Progenitor cell of endocrine pancreas (in vitro differentiated cells): ENCODE data around the gene MLEC. TPM values are rescaled to one million over a fixed set of nuclear protein-coding genes. Genes with fewer than 3 reads are reported as not detected.
"Not testable (repeated sequence)": the region's sequence is repeated elsewhere in the genome, so short reads cannot be mapped to it uniquely, and the experiment has no call there.

Experiments used
- DNase-seq: peaks from one replicate; pipeline ENCODE4 v3.0.0; 2021; ENCODE audit warnings: low spot score; ENCODE audit not compliant: unreplicated experiment
- H3K27ac Mint-ChIP-seq: 2 replicates; pipeline ENCODE4 v1.8.0; 2021; ENCODE audit warnings: mild to moderate bottlenecking, moderate library complexity, mixed read lengths
- H3K27me3 Mint-ChIP-seq: 2 replicates; pipeline ENCODE4 v1.8.0; 2021; ENCODE audit warnings: mixed read lengths
- H3K36me3 Mint-ChIP-seq: 2 replicates; pipeline ENCODE4 v1.8.0; 2022; ENCODE audit warnings: mixed read lengths; ENCODE audit not compliant: insufficient read depth
- H3K4me1 Mint-ChIP-seq: 2 replicates; pipeline ENCODE4 v1.8.0; 2021; ENCODE audit warnings: low read depth, mixed read lengths
- H3K4me3 Mint-ChIP-seq: 2 replicates; pipeline ENCODE4 v1.8.0; 2021; ENCODE audit warnings: low read depth, mild to moderate bottlenecking, moderate library complexity, mixed read lengths
- H3K9me3 Mint-ChIP-seq: 2 replicates; pipeline ENCODE4 v1.8.0; 2021; ENCODE audit warnings: low read depth, mixed read lengths
- total RNA-seq: library from RNA; stranded (reverse); gene quantifications from 2 replicates; pipeline ENCODE4 v1.2.1, GENCODE V29; 2021
- TF ChIP-seq, protein P1 (sequence below): fragments of 200-600 bp; sonication (generic); IDR thresholded peaks from one replicate; pipeline ENCODE4 v1.5.0; 2021; ENCODE audit warnings: antibody characterized with exemption, mild to moderate bottlenecking; ENCODE audit not compliant: unreplicated experiment

MLEC gene
- total RNA-seq, 1 donor from 2014 or later = 187 TPM

DNA sequence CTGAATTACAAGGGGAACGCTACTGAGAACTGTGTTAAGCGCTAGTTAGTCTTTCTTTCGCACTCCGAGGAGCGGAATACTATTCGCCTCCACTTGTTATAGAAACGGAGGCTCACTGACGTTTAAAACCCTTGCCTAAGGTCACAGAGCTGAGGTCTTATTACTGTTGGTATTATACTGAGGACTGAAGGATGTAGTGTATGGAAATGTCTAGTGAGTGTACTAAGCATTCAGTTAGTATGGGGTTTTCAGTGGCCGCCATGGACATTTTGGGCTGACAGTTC, 39.5 kb downstream of the MLEC start:
- TF ChIP-seq, protein P1, sequence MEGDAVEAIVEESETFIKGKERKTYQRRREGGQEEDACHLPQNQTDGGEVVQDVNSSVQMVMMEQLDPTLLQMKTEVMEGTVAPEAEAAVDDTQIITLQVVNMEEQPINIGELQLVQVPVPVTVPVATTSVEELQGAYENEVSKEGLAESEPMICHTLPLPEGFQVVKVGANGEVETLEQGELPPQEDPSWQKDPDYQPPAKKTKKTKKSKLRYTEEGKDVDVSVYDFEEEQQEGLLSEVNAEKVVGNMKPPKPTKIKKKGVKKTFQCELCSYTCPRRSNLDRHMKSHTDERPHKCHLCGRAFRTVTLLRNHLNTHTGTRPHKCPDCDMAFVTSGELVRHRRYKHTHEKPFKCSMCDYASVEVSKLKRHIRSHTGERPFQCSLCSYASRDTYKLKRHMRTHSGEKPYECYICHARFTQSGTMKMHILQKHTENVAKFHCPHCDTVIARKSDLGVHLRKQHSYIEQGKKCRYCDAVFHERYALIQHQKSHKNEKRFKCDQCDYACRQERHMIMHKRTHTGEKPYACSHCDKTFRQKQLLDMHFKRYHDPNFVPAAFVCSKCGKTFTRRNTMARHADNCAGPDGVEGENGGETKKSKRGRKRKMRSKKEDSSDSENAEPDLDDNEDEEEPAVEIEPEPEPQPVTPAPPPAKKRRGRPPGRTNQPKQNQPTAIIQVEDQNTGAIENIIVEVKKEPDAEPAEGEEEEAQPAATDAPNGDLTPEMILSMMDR = no peak
- peak overlapping the region; percentile 84 for H3K4me3 Mint-ChIP-seq
- H3K27ac Mint-ChIP-seq = no peak overlapping the region
- H3K27me3 Mint-ChIP-seq = peaks cover 4% of the 10 kb centered on the region
- peaks cover 32% of the 10 kb centered on the region for H3K36me3 Mint-ChIP-seq
- no peak for DNase-seq
- H3K9me3 Mint-ChIP-seq = no peaks in the 10 kb centered on the region
- H3K4me1 Mint-ChIP-seq = peaks cover 12% of the 10 kb centered on the region

DNA sequence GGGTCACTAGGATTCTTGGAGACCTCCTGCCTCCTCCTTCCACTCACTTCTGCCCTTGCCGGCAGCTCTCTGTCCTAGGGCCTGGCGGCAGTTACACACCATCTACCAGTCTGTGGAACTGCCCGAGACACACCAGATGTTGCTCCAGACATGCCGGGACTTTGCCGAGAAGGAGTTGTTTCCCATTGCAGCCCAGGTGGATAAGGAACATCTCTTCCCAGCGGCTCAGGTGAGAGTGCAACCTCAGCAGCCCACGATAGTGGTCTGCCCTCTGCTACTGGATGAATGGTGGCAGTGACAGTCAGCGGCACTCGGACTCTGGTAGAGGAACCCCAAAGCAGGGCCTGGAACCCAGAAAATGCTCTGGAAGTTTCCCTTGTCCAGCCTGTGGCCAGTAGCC, 40.0 kb downstream of the MLEC start:
- H3K27ac Mint-ChIP-seq = no peak overlapping the region
- DNase-seq = no peak
- H3K4me3 Mint-ChIP-seq = peak overlapping the region; percentile 84
- peaks cover 4% of the 10 kb centered on the region for H3K27me3 Mint-ChIP-seq
- TF ChIP-seq, protein P1 = no peak
- peaks cover 12% of the 10 kb centered on the region for H3K4me1 Mint-ChIP-seq
- H3K36me3 Mint-ChIP-seq = peaks cover 31% of the 10 kb centered on the region
- H3K9me3 Mint-ChIP-seq = no peaks in the 10 kb centered on the region

DNA sequence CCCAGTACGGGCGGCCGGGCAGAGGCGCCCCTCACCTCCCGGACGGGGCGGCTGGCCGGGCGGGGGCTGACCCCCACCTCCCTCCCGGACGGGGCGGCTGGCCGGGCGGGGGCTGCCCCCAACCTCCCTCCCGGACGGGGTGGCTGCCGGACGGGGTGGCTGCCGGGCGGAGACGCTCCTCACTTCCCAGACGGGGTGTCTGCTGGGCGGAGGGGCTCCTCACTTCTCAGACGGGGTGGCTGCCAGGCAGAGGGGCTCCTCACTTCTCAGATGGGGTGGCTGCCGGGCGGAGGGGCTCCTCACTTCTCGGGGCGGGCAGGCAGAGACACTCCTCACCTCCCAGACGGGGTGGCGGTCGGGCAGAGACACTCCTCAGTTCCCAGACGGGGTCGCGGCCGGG, 45.2 kb downstream of the MLEC start:
- H3K36me3 Mint-ChIP-seq = peaks cover 23% of the 10 kb centered on the region
- H3K4me1 Mint-ChIP-seq, H3K4me3 Mint-ChIP-seq, H3K27ac Mint-ChIP-seq, H3K27me3 Mint-ChIP-seq, H3K9me3 Mint-ChIP-seq, DNase-seq: not testable (repeated sequence)

DNA sequence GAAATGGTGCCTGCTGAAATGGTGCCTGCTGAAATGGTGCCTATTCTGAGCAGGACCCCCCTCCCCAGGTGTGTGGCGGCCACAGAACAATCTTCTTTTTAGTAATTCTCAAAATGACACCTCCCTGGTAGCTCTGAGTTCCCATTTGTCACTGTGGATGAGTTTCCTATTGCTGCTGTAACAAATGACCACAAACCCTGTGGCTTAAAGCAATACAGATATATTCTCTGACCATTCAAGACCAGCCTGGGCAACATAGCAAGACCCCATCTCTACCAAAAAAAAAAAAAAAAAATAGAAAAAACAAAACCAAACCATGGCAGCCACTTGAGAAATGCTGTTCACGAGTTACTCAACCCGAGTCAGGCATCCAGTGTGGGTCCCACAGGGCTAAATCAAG, 46.6 kb downstream of the MLEC start:
- TF ChIP-seq, protein P1 = no peak
- Mint-ChIP-seq H3K4me1 (no peaks in the 10 kb centered on the region), H3K4me3 (no peak overlapping the region), H3K27me3 (no peaks in the 10 kb centered on the region), H3K36me3 (peaks cover 19% of the 10 kb centered on the region), H3K9me3 (no peaks in the 10 kb centered on the region), H3K27ac (no peak overlapping the region)
- no peak for DNase-seq

DNA sequence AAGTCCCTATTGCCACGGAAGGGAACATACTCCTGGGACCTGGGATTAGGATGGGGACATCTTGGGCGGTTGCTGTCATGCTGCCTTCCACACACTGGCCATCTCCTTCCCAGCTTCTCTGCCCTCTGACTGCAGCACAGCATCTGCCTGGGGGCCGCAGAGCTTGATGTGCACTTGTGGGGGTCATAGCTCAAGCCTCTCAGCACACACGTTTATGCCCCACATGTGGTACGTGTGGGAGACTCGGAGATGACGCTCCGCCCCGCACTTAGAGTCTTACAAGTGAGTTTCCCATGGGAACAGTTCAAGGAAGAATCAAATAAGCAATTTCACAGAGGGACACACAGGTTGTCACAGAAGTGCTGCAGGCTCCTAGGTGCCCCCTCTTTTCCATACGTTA, 47.3 kb downstream of the MLEC start:
- H3K27ac Mint-ChIP-seq = no peak overlapping the region

DNA sequence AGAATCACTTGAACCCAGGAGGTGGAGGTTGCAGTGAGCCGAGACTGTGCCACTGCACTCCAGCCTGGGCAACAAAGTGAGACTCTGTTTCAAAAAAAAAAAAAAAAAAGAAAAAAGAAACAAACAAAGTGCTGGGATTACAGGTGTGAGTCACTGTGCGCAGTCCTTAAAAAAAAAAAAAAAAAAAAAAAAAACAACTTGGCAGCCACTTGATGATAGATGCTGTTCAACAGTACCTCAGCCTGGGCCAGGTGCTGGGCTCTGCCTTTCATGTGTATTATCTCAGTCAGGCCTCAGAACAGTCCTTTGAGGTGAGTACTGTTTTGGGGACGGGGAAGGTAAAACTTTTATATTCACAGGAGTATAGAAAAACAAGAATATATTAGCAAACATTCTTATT, 48.2 kb downstream of the MLEC start:
- no peak overlapping the region for H3K4me3 Mint-ChIP-seq
- no peaks in the 10 kb centered on the region for H3K27me3 Mint-ChIP-seq
- peaks cover 13% of the 10 kb centered on the region for H3K36me3 Mint-ChIP-seq
- H3K4me1 Mint-ChIP-seq = no peaks in the 10 kb centered on the region
- no peaks in the 10 kb centered on the region for H3K9me3 Mint-ChIP-seq
- no peak overlapping the region for H3K27ac Mint-ChIP-seq
- DNase-seq = no peak
- TF ChIP-seq, protein P1 = no peak

More for the DNA sequence above, 47.3 kb downstream of the MLEC start:
- Mint-ChIP-seq H3K27me3 (no peaks in the 10 kb centered on the region), H3K9me3 (no peaks in the 10 kb centered on the region), H3K4me3 (no peak overlapping the region), H3K36me3 (peaks cover 19% of the 10 kb centered on the region), H3K4me1 (no peaks in the 10 kb centered on the region)
- no peak for DNase-seq
- TF ChIP-seq, protein P1 = no peak
